OCI-LY1 (cell line): ENCODE results near the gene PRKCH.

Experiments
- H2AFZ ChIP-seq: fragments of 200-600 bp; sonication (generic), shearing (Covaris generic); 2 replicates; pipeline ENCODE4 v1.6.0; 2014; ENCODE audit warnings: antibody characterized with exemption, mild to moderate bottlenecking, low read length
- H3F3A ChIP-seq: fragments of 200-600 bp; sonication (generic), shearing (Covaris generic); 2 replicates; pipeline ENCODE4 v1.6.0; 2014; ENCODE audit warnings: mild to moderate bottlenecking, antibody characterized with exemption, low read length, moderate library complexity; ENCODE audit not compliant: insufficient read depth
- H3K27ac ChIP-seq: fragments of 200-600 bp; sonication (generic); 2 replicates; pipeline ENCODE4 v1.5.1; 2014; ENCODE audit warnings: low read length, mixed run types, mild to moderate bottlenecking, low read depth; ENCODE audit not compliant: poor library complexity, severe bottlenecking
- H3K27me3 ChIP-seq: fragments of 200-600 bp; sonication (generic); 2 replicates; pipeline ENCODE4 v1.6.0; 2014; ENCODE audit warnings: antibody characterized with exemption, mild to moderate bottlenecking, low read length, moderate library complexity; ENCODE audit not compliant: insufficient read depth
- H3K36me3 ChIP-seq: fragments of 200-600 bp; sonication (generic); 2 replicates; pipeline ENCODE4 v1.6.1; 2014; ENCODE audit warnings: mild to moderate bottlenecking, antibody characterized with exemption, low read length, moderate library complexity, mixed read lengths; ENCODE audit not compliant: insufficient read depth
- H3K4me1 ChIP-seq: fragments of 200-600 bp; sonication (generic); 2 replicates; pipeline ENCODE4 v1.5.1; 2014; ENCODE audit warnings: mild to moderate bottlenecking, low read length, moderate library complexity; ENCODE audit not compliant: insufficient read depth, severe bottlenecking
- H3K4me2 ChIP-seq: fragments of 200-600 bp; sonication (generic), shearing (Covaris generic); 2 replicates; pipeline ENCODE4 v1.6.1; 2014; ENCODE audit warnings: low read length
- H3K4me3 ChIP-seq: fragments of 200-600 bp; sonication (generic); 2 replicates; pipeline ENCODE4 v1.5.1; 2014; ENCODE audit warnings: low read length, low read depth, mild to moderate bottlenecking, mixed read lengths; ENCODE audit not compliant: poor library complexity, severe bottlenecking
- H3K79me2 ChIP-seq: fragments of 200-600 bp; shearing (Covaris generic); 2 replicates; pipeline ENCODE4 v1.6.1; 2016; ENCODE audit warnings: mixed run types, low read length, mixed read lengths; ENCODE audit not compliant: insufficient read depth
- H3K9ac ChIP-seq: fragments of 200-600 bp; sonication (generic), shearing (Covaris generic); 2 replicates; pipeline ENCODE4 v1.6.1; 2014; ENCODE audit warnings: mild to moderate bottlenecking, low read length, mixed read lengths
- H3K9me2 ChIP-seq: fragments of 200-600 bp; sonication (generic), shearing (Covaris generic); 2 replicates; pipeline ENCODE4 v1.6.1; 2014; ENCODE audit warnings: low read depth, mild to moderate bottlenecking, low read length, mixed read lengths
- H3K9me3 ChIP-seq: fragments of 200-600 bp; shearing (Covaris generic); 2 replicates; pipeline ENCODE4 v1.6.1; 2014; ENCODE audit warnings: low read length, mixed read lengths
- H4K20me1 ChIP-seq: fragments of 200-600 bp; sonication (generic), shearing (Covaris generic); 2 replicates; pipeline ENCODE4 v1.6.0; 2016; ENCODE audit warnings: mild to moderate bottlenecking, low read length; ENCODE audit not compliant: insufficient read depth
- CTCF ChIP-seq: fragments of 200-600 bp; sonication (generic), shearing (Covaris generic); IDR thresholded peaks from 2 replicates; pipeline ENCODE4 v1.5.1; 2017; ENCODE audit warnings: mild to moderate bottlenecking, antibody characterized with exemption, low read length, moderate library complexity, mixed read lengths
- EZH2 ChIP-seq: fragments of 200-600 bp; sonication (generic), shearing (Covaris generic); IDR thresholded peaks from 2 replicates; pipeline ENCODE4 v1.8.0; 2017; ENCODE audit warnings: borderline replicate concordance, mixed run types, mild to moderate bottlenecking, antibody characterized with exemption, low read length, moderate library complexity, mixed read lengths

The PRKCH gene

DNA sequence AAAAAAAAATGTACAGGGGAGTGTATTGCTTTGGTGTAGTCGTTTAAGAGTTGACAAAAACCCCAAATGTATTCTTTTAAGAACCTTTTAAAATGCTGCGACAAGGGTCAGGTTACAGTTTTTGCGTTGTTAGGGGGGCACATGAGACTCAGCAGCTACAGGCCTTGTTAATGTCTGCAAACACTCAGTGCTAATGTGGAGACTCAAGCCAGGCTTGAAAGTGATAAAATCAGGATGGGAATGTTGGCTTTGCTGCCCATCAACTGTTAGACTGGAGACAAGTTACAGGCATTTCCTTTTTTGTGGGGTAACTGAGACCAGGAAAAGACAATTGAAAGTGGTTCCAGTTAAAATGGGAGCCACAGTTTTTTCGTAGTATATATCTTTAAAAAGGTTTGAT, 84.8 kb downstream of the PRKCH start:
- Histone ChIP-seq H2AFZ (no peak overlapping the region), H3K9ac (no peak overlapping the region), H3K79me2 (no peaks in the 10 kb centered on the region), H3K27ac (no peak overlapping the region), H3K4me1 (no peaks in the 10 kb centered on the region), H3K36me3 (no peaks in the 10 kb centered on the region), H3K4me3 (no peak overlapping the region), H3K9me3 (no peaks in the 10 kb centered on the region), H3K4me2 (no peak overlapping the region), H3K9me2 (no peaks in the 10 kb centered on the region), H3F3A (no peaks in the 10 kb centered on the region), H4K20me1 (no peaks in the 10 kb centered on the region), H3K27me3 (no peaks in the 10 kb centered on the region)
- TF ChIP-seq EZH2 = no peak
- TF ChIP-seq CTCF = no peak

DNA sequence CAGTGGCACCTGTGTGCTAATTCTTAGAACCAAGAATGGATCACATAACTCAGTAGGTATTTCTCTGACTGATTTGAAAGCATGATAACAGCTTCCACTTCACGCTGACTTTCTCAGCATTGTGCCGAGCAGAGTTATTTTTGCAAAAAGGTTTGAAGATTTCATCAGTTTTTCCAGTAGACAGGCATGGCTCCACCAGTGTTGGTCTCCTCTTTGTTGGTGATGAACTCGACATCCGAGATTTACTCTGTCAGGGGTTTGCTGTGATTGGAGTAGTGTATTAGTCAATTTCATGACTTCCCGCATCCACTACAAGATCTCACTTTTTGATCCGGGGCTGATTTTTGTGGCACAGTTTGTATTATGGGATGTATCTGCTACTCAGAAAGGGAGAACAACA, 85.3 kb downstream of the PRKCH start:
- Histone ChIP-seq H3K9me3 (no peaks in the 10 kb centered on the region), H3K4me2 (no peak overlapping the region), H3K4me1 (no peaks in the 10 kb centered on the region), H3K79me2 (no peaks in the 10 kb centered on the region), H3K9ac (no peak overlapping the region), H2AFZ (no peak overlapping the region), H3K27ac (no peak overlapping the region), H4K20me1 (no peaks in the 10 kb centered on the region), H3K9me2 (no peaks in the 10 kb centered on the region), H3K4me3 (no peak overlapping the region), H3K27me3 (no peaks in the 10 kb centered on the region), H3K36me3 (no peaks in the 10 kb centered on the region), H3F3A (no peaks in the 10 kb centered on the region)
- TF ChIP-seq CTCF (no peak), EZH2 (no peak)

DNA sequence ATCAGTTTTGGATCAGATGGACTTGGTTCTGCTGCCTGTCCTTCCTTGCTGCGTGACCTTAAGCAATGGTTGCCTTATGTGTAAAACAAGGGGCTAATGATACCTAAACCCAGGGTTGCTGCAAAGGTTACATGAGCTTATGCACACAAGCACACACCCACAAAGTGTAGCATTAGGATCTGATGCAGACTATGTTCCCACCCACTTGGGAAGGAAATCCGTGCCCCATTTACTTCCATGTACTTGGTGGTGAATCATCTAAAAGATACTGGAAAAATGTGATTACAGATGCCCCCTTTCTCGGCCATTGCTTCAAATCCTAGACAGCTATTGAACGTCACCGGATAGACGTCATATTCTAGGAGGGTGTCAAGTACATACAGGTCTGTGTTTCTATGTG, 87.1 kb downstream of the PRKCH start:
- Histone ChIP-seq H3K4me3 (no peak overlapping the region), H3K9me2 (no peaks in the 10 kb centered on the region), H3K9me3 (no peaks in the 10 kb centered on the region), H3K9ac (no peak overlapping the region), H2AFZ (no peak overlapping the region), H4K20me1 (no peaks in the 10 kb centered on the region), H3F3A (no peaks in the 10 kb centered on the region), H3K27me3 (no peaks in the 10 kb centered on the region), H3K27ac (no peak overlapping the region), H3K79me2 (no peaks in the 10 kb centered on the region), H3K36me3 (no peaks in the 10 kb centered on the region), H3K4me1 (no peaks in the 10 kb centered on the region), H3K4me2 (no peak overlapping the region)
- no peak for TF ChIP-seq CTCF
- TF ChIP-seq EZH2 = no peak
